ENCODE measurements around the gene ORAI1.

GRCh38 chr12:121648458-121649028 is 22.2 kb downstream of the ORAI1 start:
- TF ChIP-seq POLR2A (IDR thresholded peaks at IDR 0.05) (no peak), CTCF (IDR thresholded peaks at IDR 0.05) (no peak)
